Measurements from ENCODE around the gene USP16.

Gene USP16

GRCh38 chr21:29084372-29084771 lies 59.9 kb downstream of the USP16 start:
- DNase-seq, result no peak

DNA sequence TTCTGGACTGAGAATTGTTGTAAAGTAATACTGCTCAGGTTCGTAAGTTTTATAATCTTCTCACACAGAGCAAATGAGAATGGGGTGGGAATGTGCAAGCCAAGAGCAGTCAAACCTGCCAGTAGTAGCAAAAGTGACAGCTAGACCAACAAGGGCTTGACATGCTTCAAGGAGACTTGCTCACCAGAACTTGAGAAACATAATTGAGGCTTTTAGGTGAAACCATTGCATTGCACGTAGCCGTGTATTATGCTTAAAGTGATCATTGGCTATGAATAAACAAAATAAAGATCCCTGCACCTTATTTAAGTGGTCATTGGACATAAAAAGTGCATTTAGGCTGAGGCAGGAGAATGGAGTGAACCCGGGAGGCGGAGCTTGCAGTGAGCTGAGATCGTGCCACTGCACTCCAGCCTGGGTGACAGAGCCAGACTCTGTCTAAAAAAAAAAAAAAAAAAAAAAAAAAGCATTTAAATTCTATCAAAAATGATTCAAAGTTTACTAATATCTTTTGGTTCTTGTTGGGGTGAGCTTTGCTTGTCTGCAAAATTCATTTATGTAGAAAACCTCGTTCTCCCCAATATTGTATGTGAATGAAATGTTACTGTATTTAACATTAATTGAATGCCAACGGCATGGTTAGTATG lies 60.8 kb downstream of the USP16 start:
- DNase-seq, result no peak

GRCh38 chr21:29091033-29091432 lies 66.6 kb downstream of the USP16 start:
- no peak for DNase-seq

GRCh38 chr21:29092102-29092959 lies 67.9 kb downstream of the USP16 start:
- no peak for DNase-seq

- DNase-seq, result no peak
Observed at GRCh38 chr21:29096218-29097015, 71.9 kb downstream of the USP16 start.

DNA sequence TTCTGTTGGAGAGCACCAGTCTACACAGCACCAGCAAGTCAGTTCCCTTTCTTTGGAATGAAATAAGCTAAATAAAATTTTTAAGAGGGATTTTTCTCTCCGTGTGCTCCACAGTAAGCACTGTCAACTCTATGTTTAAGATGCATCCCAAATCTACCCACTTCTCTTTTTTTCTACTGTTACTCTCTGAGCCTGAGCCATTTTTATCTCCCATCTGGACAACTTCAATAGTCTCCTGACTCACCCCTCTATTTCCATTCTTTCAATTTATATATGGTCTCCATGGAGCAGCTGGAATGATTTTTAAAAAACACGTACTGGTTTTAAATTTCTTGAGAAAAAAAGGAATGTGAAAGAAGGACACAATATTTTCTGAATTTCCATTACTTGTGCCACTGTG lies 73.7 kb downstream of the USP16 start:
- DNase-seq, result no peak

- DNase-seq, result no peak
Observed at GRCh38 chr21:29102791-29103257, 78.4 kb downstream of the USP16 start.
